HUES64 (cell line): ENCODE measurements around the gene MAGEB18. TPM values are rescaled to one million over a fixed set of nuclear protein-coding genes. Genes with fewer than 3 reads are reported as not detected.

Source experiments
- H3K27ac ChIP-seq: 2 replicates; pipeline ENCODE4 v1.7.0; 2013; ENCODE audit warnings: low read depth, low read length, inconsistent platforms
- H3K27me3 ChIP-seq: 2 replicates; pipeline ENCODE4 v1.6.1; 2013; ENCODE audit warnings: mild to moderate bottlenecking, low read length; ENCODE audit not compliant: insufficient read depth
- H3K36me3 ChIP-seq: 2 replicates; pipeline ENCODE4 v1.6.1; 2013; ENCODE audit warnings: mild to moderate bottlenecking, low read length; ENCODE audit not compliant: insufficient read depth
- H3K4me1 ChIP-seq: 2 replicates; pipeline ENCODE4 v1.6.1; 2013; ENCODE audit warnings: mild to moderate bottlenecking, low read length, moderate library complexity; ENCODE audit not compliant: insufficient read depth
- H3K4me3 ChIP-seq: 2 replicates; pipeline ENCODE4 v1.5.1; 2013; ENCODE audit warnings: mild to moderate bottlenecking, low read length, moderate library complexity
- H3K9ac ChIP-seq: 2 replicates; pipeline ENCODE4 v1.6.1; 2013; ENCODE audit warnings: mild to moderate bottlenecking, low read depth, low read length
- H3K9me3 ChIP-seq: 2 replicates; pipeline ENCODE4 v1.6.1; 2013; ENCODE audit warnings: low read depth, low read length; ENCODE audit not compliant: insufficient read depth
- WGBS: fragments of 150-250, 120-280 bp; methylation state at CpG from one replicate; pipeline ENCODE4 v1.1.7; 2013; ENCODE audit warnings: missing lambda C conversion rate; 5-methylcytosine and 5-hydroxymethylcytosine counted together
- polyA plus RNA-seq, 2 experiments: library from polyadenylated mRNA; stranded (reverse); fragments of 50-300 nt; gene quantifications; one replicate each; pipeline ENCODE4 v1.2.3, GENCODE V29; 2013

Gene MAGEB18
- not detected for polyA plus RNA-seq (2013, experiment 1 of 2)
- not detected for polyA plus RNA-seq (2013, experiment 2 of 2)

- H3K27me3 ChIP-seq, result no peaks in the 10 kb centered on the region
- H3K27ac ChIP-seq, result no peak within 1 kb of the TSS
- 96% methylated on average over 9 of the region's 11 CpGs for WGBS
- no peak within 1 kb of the TSS for H3K4me3 ChIP-seq
- H3K9ac ChIP-seq, result no peak within 1 kb of the TSS
- H3K36me3 ChIP-seq, result no peaks in the 10 kb centered on the region
- no peaks in the 10 kb centered on the region for H3K4me1 ChIP-seq
- H3K9me3 ChIP-seq, result no peaks in the 10 kb centered on the region
Observed at GRCh38 chrX:26138274-26138673, at the start of gene MAGEB18. TSS of gene MAGEB18 (plus strand) at chrX:26138343. CDS start at chrX:26138986, 643 bp downstream.

GRCh38 chrX:26100421-26100920 lies 37.7 kb upstream of the MAGEB18 start:
- H3K9ac ChIP-seq, result no peak overlapping the region
- H3K36me3 ChIP-seq, result no peaks in the 10 kb centered on the region
- no peak overlapping the region for H3K4me3 ChIP-seq
- no peak overlapping the region for H3K27ac ChIP-seq
- no peaks in the 10 kb centered on the region for H3K27me3 ChIP-seq
- no peaks in the 10 kb centered on the region for H3K9me3 ChIP-seq
- no peaks in the 10 kb centered on the region for H3K4me1 ChIP-seq
- 84% methylated on average over 3 of the region's 3 CpGs for WGBS

DNA sequence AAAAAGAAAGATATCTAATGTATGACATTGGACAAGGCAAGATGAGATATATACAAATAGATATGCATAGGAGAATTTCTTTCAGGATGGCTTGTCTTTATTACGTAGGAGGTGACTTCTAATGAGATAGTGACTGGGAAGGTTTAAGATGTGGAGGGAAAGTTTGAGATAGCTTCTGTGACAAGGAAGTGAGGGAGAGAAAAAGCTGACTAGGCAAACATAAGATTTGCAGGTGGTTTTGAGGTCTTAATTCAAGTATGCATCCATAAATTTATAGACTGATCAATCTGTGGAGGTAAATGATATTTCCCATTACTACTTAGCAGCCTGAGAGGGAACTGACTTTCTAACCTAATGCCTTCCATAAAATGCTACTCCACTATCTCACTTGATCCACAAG lies 29.0 kb upstream of the MAGEB18 start:
- WGBS, result 97% methylated on average over 1 of the region's 1 CpG
- Histone ChIP-seq H3K9me3 (no peaks in the 10 kb centered on the region), H3K4me1 (no peaks in the 10 kb centered on the region), H3K27ac (no peak overlapping the region), H3K9ac (no peak overlapping the region), H3K27me3 (no peaks in the 10 kb centered on the region), H3K36me3 (no peaks in the 10 kb centered on the region), H3K4me3 (no peak overlapping the region)

DNA sequence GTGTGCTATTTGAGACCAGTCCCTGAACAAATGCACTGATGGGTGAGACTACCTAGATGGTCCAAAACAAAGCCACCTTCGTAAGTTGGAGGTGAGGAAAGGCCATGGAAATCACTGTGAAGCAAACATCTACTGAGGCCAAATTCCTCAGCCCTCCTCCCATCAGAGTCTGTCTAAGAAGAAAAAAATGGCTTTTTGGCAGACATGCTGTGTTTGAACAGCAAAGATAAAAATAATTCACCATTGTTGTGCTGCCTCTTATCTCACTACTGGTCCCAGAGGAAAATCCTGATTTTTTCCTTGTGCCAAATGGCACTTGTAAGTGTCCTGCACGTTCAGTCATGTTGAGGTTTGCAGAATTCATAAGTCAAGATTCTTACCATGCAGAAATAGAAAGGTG lies 7.9 kb downstream of the MAGEB18 start:
- H3K27me3 ChIP-seq, result no peaks in the 10 kb centered on the region
- WGBS, result 88% methylated on average over 2 of the region's 2 CpGs

DNA sequence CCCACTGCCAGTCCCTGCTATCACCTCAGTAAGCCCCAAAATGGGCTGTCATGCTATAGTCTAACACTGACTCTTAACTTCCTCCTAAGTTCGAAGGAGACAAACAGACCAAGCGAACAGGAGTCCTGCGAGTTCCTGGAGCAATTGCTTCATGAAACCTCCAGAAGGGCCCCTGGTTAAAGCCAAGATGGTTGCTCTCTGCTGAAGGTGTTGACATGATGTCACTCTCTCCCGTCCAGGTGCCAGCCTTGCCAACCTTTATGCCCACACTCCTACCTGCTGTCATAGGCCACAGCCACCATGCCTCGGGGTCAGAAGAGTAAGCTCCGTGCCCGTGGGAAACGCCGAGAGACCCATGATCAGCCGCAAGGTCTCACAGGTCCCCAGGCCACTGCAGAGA lies 22.2 kb downstream of the MAGEB18 start, which contains the start of gene MAGEB6B:
Gene MAGEB6B, plus strand, starts transcription at position 301 of the 400 bp plus-strand sequence. Its CDS starts 0 bp downstream, at position 301.
- Histone ChIP-seq H3K36me3 (no peaks in the 10 kb centered on the region), H3K4me1 (no peaks in the 10 kb centered on the region), H3K27ac (no peak within 1 kb of the TSS), H3K4me3 (no peak within 1 kb of the TSS), H3K27me3 (no peaks in the 10 kb centered on the region), H3K9me3 (no peaks in the 10 kb centered on the region), H3K9ac (no peak within 1 kb of the TSS)
- WGBS, result 97% methylated on average over 10 of the region's 10 CpGs

More for the DNA sequence above, 7.9 kb downstream of the MAGEB18 start:
- H3K4me1 ChIP-seq, result no peaks in the 10 kb centered on the region
- H3K4me3 ChIP-seq, result no peak overlapping the region
- no peak overlapping the region for H3K9ac ChIP-seq
- no peaks in the 10 kb centered on the region for H3K36me3 ChIP-seq
- H3K9me3 ChIP-seq, result no peaks in the 10 kb centered on the region
- no peak overlapping the region for H3K27ac ChIP-seq
